GM18870 (cell line): ENCODE measurements around the gene DTX3L.
"Not testable (repeated sequence)": the region's sequence is repeated elsewhere in the genome, so short reads cannot be mapped to it uniquely, and the experiment has no call there.

Experiments
- ATAC-seq: cut with Tn5 transposase; IDR thresholded peaks from one replicate; pipeline ENCODE4 v1.9.1; 2021; ENCODE audit warnings: moderate library complexity; ENCODE audit not compliant: unreplicated experiment

Gene DTX3L

DNA sequence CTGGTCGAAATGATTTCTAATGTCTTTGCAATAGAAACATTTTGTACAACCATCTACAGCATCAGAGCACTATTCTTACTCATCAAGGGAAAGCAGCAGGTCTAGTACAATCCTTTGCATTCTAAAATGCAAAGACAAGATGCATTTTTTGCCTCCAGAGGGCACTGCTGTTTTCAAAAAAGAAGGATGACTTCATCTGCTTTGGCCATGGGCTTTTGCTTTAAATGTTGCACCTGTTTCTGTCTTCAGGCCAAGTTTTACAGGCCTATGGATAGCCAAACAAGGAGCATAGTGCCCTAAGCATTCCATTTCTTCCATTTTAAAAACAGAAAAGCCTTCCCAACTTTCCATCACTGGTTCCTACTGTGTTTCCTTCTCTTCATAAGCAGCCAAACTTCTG lies 3.5 kb upstream of the DTX3L start:
- ATAC-seq: no peak

DNA sequence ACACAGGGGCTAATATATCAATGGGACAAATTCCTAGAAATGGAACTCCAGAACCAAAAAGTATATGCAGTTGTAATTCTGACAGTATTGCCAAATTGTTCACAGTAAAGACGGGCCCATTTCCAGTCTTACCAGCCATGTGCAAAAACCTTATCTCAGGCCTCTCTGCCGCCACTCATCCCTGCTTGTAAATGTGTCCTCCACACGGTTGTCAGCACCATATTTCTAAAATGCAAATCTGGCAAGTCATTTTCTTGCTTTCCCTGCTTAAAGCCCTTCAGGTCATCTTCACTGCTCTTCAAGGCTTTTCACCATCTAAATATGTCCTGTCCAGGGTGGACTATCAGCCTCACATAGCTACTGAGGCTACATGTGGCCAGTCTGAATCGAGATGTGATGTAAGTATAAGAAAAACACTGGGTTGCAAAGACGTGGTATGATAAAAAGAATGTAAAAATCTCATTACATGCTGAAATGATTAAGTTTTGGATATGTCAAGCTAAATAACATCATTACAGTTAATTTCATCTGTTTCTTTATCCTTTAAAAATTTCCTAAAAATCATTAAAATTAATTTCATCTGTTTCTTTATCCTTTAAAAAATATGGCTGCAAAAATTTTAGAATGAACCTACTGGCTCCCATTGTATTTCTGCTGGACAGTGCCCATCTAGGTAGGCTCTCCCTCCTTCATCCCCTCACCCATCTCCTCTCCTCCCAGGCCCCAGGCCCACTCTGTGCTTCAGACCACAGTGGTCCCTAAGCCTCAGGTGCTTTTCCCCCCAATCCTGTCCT lies 1.0 kb upstream of the DTX3L start:
- ATAC-seq: no peak

DNA sequence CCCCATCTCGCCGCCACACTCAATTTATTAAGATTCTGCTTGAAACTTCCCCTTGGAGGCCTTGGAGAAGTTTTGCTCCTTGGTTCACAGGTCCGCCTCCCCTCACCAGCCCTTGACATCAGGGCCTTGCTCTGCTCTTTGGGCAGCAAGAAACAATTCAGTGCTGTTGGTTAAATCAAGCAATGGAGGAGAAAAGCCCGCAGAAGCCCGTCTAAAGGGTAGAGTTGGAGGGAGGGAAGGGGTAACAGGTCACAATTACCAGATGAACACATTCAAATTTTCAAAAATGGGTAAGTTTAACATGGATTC lies 467 bp upstream of the DTX3L start:
- ATAC-seq: no peak

DNA sequence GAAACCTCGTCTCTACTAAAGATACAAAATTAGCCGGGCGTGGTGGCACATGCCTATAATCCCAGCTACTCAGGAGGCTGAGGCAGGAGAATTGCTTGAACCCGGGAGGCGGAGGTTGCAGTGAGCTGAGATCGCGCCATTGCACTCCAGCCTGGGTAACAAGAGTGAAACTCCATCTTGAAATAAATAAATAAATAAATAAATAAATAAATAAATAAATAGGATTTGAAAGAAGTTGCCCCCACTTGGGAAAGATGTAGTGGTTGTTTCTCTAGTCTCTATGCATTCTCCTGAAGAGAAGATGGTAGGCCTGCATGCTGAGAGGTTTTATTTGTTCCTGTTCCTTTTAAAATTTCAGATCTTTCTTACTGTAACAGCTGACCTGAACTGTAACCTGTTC lies 4.0 kb downstream of the DTX3L start:
- ATAC-seq: not testable (repeated sequence)

DNA sequence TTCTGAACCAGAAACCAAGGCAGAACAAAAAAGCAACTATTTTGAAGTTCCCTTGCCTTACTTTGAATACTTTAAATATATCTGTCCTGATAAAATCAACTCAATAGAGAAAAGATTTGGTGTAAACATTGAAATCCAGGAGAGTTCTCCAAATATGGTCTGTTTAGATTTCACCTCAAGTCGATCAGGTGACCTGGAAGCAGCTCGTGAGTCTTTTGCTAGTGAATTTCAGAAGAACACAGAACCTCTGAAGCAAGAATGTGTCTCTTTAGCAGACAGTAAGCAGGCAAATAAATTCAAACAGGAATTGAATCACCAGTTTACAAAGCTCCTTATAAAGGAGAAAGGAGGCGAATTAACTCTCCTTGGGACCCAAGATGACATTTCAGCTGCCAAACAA lies 4.6 kb downstream of the DTX3L start:
- ATAC-seq: no peak

DNA sequence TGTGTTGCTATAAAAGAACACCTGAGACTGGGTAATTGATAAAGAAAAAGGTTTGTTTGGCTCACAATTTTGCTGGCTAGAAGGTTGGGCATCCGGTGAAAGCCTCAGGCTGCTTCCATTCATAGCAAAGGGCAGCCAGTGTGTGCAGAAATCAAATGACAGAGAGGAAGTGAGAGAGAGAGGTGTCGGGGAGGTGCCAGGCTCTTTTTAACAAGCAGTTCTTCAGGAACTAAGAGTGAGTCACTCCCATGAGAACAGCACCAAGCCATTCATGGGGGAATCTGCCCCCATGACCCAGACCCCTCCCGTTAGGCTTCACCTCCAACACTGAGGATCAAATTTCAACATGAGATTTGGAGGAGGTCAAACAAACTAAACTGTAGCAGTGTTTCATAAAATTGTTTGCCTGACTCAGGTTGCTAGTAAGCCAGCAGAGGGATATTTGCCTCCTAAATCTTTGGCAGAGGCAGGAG lies 8.8 kb downstream of the DTX3L start:
- ATAC-seq: no peak

DNA sequence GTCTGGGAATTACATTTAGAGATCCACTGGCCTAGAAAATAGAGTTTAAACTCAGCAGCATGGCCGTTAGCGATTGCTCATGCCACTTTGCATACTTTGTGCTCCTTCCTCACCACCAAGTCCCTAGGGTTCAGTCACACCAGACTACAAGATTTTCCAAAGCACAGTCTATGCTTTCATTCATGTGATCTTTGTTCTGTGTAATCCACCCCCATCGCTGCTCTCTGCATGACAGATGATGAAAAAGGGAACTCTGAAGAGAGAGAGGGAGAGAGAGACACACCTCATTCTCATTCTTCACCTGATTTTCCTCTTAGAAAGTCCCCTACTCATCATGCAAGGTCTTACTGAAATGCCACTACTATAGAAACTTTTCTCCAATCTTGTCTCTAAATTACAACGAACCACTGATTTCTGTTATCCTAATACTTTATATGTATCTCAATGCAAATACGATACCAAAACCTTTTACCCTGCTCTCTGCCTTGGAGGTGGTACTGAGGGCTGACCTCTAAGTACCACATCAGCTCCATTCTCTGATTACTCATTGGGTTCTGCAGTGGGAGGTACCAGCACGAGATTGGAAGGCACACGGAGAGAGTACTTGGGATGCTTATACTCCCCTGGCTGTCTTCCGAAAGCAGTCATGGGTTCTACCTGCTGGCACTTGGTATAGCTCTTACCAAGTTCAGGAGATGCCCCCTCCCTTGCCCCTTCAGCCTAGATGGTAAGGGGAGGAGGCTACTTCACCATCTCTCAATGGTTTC lies 12.2 kb downstream of the DTX3L start:
- ATAC-seq: peak; percentile 87

DNA sequence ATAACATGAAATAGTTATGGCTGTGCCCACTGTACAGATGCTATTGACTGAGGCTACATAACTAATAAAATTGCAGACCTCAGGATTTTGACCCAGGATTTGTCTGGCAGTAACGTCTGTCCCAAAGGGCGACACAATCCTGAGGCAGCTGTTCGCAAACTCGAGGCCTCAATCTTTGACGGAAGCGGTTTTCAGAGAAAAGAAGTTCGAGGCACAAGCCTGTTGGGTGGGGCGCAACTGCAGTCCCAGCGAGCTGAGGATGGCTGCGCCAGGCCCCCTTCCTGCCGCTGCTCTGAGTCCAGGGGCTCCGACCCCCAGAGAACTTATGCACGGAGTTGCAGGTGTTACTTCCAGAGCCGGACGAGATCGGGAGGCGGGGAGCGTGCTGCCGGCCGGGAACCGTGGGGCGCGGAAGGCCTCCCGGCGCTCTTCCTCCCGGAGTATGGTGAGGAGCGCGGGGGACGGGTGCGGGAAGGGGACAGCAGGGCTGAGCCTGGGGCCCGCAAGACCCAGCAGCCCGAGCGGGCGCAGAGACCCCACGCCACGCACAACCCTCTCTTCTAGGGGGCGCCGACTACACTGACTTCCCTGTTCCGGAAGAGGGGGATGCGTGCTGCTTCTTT lies 13.4 kb downstream of the DTX3L start, which contains the start of gene PARP15:
PARP15 (plus strand) TSS at position 242 of the 623 bp plus-strand sequence; CDS start at position 260, 18 bp downstream.
- ATAC-seq: no peak

DNA sequence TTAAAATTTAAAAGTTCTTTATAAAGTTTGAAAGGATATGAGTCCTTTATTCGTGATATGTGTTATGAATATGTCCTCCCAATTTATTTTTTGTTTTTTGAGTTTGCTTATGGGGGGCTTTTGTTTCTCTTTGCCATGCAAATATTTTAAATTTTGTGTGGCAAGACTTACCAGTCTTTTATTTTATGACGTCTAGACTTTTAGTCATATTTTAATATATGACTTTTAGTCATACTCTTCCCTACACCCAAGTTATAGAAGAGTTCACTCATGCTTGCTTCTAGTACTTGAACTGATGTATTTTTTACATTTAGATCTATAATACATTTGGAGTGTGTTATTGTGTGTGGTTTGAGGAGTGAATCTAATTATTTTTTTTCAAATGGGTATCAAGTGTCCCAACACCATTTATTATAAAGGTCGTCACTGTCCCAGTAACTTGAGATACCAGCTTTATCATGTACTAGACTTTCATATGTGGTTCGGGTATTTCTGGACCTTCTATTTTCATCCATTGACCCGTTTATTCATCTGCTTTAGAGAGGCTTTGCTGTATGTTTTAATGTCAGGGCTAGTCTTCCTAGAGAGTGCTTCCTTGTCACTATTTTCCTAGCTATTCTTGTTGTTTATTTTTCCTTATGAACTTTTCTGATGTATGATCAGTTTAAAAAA lies 14.1 kb downstream of the DTX3L start:
- no peak for ATAC-seq

DNA sequence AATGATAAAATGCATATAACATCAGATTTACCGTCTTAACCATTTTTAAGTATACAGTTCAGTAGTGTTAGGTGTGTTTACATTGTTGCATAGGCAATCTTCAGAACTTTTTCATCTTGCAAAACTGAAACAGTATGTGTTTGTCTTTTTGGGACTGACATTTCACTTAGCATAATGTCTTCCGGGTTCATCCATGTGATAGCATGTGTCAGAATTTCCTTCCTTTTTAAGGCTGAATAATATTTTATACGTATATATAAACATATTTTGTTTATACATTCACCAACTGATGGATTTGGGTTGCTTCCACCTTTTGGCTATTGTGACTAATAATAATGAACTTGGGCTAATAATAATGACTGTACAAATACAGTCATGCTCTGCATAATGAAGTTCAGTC lies 16.3 kb downstream of the DTX3L start:
- ATAC-seq: no peak

DNA sequence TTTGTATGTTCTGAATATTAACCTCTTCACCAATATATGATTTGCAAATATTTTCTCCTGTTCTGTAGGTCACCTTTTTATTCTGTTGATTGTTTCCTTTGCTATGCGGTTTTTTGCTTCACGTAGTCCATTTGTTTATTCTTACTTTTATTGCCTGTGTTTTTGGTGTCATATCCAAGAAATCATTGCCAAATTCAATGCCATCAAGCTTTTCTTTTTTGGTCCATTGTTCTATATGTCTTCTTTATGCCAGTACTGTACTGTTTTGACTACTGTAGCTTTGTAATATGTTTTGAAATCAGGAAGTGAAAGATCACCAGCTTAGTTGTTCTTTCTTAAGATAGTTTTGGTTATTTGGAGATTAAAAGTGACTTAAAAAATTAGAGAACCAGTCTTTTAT lies 17.5 kb downstream of the DTX3L start:
- ATAC-seq: no peak

DNA sequence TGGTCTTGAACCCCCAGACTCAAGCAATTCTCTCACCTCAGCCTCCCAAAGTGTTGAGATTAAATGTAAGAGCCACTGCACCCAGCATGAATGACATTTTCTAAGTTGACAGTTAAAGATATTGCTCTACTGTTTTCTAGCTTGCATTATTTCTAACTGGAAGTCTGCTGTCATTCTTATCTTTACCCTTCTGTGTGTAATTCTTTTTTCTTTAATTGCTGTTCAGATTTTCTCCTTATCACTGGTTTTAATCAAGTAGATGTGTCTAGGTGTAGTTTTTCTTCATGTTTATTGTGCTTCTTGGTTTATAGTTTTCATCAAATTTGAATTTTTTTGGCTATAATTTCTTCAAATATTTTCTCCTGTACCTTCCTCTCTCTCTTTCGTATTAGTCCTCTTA lies 18.3 kb downstream of the DTX3L start:
- no peak for ATAC-seq

DNA sequence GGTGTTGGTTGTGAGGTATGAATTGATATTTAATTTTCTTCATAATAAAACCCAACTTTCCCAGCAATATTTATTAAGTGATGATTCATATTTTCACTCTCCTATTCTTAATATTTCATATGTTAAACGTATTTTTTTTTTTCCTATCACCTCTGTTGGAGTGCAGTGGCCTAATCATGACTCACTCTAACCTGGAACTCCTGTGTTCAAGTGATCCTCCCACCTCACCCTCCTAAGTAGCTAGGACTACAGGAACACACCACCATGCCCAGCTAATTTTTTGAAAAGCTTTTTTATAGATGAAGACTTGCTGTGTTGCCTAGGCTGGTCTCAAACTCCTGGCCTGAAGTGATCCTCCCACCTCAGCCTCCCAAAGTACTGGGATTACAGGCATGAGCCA lies 22.0 kb downstream of the DTX3L start:
- no peak for ATAC-seq

DNA sequence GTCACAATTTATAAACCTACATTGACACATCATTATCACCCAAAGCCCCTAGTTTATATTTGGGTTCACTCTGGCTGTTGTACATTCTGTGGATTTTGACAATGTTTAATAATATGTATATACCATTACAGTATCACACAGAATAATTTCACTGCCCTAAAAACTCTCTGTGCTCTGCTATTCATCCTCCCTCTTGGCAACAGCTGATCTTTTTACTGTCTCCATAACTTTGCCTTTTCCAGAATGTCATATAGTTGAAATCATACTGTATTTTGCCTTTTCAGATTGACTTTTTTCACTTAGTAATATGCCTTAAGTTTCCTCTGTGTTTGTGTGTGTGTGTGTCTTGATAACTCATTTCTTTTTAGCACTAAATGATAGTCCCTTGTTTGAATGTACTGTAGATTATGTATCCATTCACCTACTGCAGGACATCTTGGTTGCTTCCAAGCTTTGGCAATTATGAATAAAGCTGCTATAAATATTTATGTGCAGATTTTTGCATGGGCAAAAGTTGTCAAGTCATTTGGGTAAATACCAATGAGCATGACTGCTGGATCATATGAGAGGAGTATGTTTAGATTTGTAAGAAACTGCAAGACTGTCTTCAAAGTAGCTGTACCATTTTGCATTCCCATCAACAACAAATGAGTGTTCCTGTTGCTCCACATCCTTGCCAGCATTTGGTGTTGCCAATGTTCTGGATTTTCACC lies 22.8 kb downstream of the DTX3L start:
- no peak for ATAC-seq

DNA sequence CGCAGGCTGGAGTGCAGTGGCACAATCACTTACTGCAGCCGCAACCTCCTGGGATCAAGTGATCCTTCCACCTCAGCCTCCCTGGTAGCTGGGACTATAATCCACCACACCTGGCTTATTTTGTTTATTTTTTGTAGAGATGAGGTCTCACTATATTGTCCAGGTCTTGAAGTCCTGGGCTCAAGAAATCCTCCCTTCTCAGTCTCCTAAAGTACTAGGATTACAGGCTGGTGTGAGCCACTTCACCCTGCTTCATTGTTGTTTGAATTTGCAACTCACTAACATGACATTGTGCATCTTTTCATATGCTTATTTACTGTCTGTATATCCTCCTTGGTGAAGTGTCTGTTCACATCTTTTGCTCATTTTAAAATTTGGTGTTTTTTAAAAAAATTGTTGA lies 23.4 kb downstream of the DTX3L start:
- ATAC-seq: no peak

DNA sequence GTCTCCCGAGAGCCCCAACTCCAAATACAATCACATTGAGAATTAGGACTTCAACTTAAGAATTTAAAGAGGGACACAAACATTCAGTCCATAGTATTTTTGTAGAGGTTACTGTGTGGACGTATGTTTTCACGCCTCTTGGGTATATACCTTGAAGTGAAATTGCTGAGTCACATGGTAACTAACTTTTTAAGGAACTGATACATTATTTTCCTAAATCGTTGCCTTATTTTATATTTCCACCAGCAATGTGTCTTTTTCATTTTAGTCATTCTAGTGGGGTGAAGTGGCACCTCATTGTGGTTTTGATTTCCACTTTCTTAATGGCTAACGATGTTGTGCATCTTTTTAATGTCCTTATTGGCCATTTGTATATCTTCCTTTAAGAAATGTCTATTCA lies 25.2 kb downstream of the DTX3L start:
- ATAC-seq: no peak

DNA sequence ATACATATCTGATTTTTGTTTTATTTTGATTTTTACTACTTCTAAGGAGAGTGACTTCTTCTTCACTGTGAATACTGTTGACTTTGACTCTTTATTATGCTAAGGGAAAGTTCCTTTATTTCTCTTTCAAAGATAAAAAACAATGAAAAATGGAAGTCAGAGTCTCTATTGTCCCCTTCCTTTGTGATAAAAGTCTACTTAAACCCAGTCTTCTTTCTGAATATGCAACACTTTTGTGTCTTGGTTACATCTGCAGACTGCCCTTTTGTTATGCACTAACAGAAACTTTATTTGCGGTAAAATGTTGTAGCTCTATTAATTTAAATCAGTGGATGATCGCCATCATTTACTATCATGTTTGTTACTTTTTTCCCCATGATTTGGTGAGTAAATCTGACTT lies 26.5 kb downstream of the DTX3L start:
- ATAC-seq: no peak

DNA sequence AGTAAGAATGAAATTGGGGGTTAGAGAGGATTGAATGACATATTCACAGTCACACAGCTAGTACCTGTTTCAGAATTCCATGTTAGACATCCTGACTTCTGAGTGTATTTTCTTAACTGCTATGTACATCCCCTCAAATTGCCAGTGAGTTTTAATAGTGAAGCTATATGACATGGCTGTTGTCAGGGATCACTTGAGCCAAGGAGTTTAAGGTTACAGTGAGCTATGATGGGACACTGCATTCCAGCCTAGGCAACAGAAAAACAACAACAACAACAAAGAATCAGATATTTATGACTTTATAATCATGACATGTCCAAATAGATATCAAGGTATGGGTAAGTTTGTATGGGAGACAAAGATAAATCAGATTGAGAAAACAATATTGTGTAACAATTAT lies 29.9 kb downstream of the DTX3L start:
- ATAC-seq: no peak

DNA sequence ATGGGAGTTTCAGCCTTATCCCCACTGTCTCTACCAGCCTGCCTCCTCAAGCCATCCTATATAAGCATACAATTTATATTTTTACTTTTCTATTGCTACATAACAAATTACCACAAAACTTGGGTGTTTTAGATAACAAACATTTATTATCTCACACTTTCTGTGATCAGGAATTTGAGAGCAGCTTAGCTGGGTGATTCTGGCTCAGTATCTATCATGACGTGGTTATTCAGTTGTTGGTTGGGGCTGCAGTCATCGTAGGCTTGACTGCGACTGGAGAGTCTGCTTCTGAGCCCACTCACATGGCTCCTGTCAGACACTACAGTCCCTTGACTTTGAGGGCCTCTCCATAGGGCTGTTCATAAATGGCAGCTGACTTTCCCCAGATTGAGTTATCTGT lies 34.0 kb downstream of the DTX3L start:
- ATAC-seq: no peak

DNA sequence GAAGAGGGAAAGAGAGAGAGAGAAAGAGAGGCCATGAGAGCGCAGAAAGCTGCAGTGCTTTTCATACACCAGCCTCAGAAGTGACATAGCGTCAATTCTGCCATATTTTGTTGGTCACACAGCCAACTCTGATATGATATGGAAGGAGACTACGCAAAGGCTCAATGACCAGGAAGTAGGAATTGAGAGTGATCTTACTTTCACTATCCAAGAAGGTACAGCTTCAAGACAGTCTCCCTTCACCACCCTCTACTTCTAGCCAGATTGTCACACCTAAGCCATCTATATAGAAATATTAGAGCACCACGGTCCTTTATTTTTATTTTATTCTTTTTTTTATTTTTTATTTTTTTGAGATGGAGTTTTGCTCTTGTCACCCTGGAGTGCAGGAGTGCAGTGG lies 34.4 kb downstream of the DTX3L start:
- ATAC-seq: no peak
